OCI-LY7 (cell line): ENCODE results near the gene PEMT. TPM values are rescaled to one million over a fixed set of nuclear protein-coding genes. Genes with fewer than 3 reads are reported as not detected.

Experiments used
- BruUV-seq: library from RNA; stranded (reverse); fragments of 400-500 nt; replicated peaks from 2 replicates; lab custom pipeline; 2021; lab: Mats Ljungman, UMichigan
- CTCF ChIA-PET: fragments of 300-600 bp; sonication (Branson Sonifier 250); formaldehyde crosslinking; loops from one replicate; lab custom pipeline; 2022; ENCODE audit warnings: antibody characterized with exemption; ENCODE audit not compliant: unreplicated experiment; lab: Charles Lee
- POLR2A ChIA-PET: fragments of 300-600 bp; sonication (Branson Sonifier 250); formaldehyde crosslinking; loops from one replicate; lab custom pipeline; 2022; ENCODE audit warnings: antibody characterized with exemption; lab: Charles Lee
- DNase-seq: peaks from one replicate; pipeline ENCODE4 v3.0.0-alpha.2; 2015; ENCODE audit warnings: low spot score
- H2AFZ ChIP-seq: fragments of 200-600 bp; sonication (generic), shearing (Covaris generic); 2 replicates; pipeline ENCODE4 v1.6.1; 2014; ENCODE audit warnings: mild to moderate bottlenecking, antibody characterized with exemption, low read length, moderate library complexity
- H3K27ac ChIP-seq: fragments of 200-600 bp; sonication (generic); 2 replicates; pipeline ENCODE4 v1.5.1; 2014; ENCODE audit warnings: mixed run types, low read depth, mild to moderate bottlenecking, moderate library complexity, low read length, inconsistent platforms; ENCODE audit not compliant: poor library complexity, severe bottlenecking
- H3K36me3 ChIP-seq: fragments of 200-600 bp; sonication (generic); 2 replicates; pipeline ENCODE4 v1.6.1; 2014; ENCODE audit warnings: mild to moderate bottlenecking, antibody characterized with exemption, low read length, moderate library complexity, mixed read lengths; ENCODE audit not compliant: insufficient read depth
- H3K4me1 ChIP-seq: fragments of 200-600 bp; sonication (generic); 2 replicates; pipeline ENCODE4 v1.5.1; 2014; ENCODE audit warnings: mild to moderate bottlenecking, low read length; ENCODE audit not compliant: insufficient read depth, poor library complexity, severe bottlenecking
- H3K4me2 ChIP-seq: fragments of 200-600 bp; sonication (generic); 2 replicates; pipeline ENCODE4 v1.6.1; 2014; ENCODE audit warnings: mild to moderate bottlenecking, low read length
- H3K4me3 ChIP-seq: fragments of 200-600 bp; sonication (generic); 2 replicates; pipeline ENCODE4 v1.5.1; 2014; ENCODE audit warnings: mild to moderate bottlenecking, low read depth, low read length; ENCODE audit not compliant: poor library complexity, severe bottlenecking
- H3K79me2 ChIP-seq: fragments of 200-600 bp; sonication (generic); 2 replicates; pipeline ENCODE4 v1.6.1; 2016; ENCODE audit warnings: low read depth, mild to moderate bottlenecking, low read length, moderate library complexity, mixed read lengths; ENCODE audit not compliant: insufficient read depth
- H3K9me2 ChIP-seq: fragments of 200-600 bp; sonication (generic); 2 replicates; pipeline ENCODE4 v1.6.1; 2016; ENCODE audit warnings: mild to moderate bottlenecking, low read length, mixed read lengths; ENCODE audit not compliant: insufficient read depth
- H3K9me3 ChIP-seq: fragments of 200-600 bp; sonication (generic); 2 replicates; pipeline ENCODE4 v1.6.1; 2014; ENCODE audit warnings: mild to moderate bottlenecking, mixed run types, low read length, mixed read lengths
- H4K20me1 ChIP-seq: fragments of 200-600 bp; sonication (generic); 2 replicates; pipeline ENCODE4 v1.6.1; 2014; ENCODE audit warnings: mild to moderate bottlenecking, antibody characterized with exemption, low read length, moderate library complexity, mixed read lengths; ENCODE audit not compliant: insufficient read depth
- EZH2phosphoT487 ChIP-seq: fragments of 200-600 bp; sonication (generic); IDR thresholded peaks from 2 replicates; pipeline ENCODE4 v1.6.1; 2018; ENCODE audit warnings: low read depth, borderline replicate concordance, mild to moderate bottlenecking, mixed run types, antibody characterized with exemption, low read length, moderate library complexity, mixed read lengths
- intact Hi-C: fragments of 100-400 bp; cut with micrococcal nuclease; formaldehyde crosslinking; loops from one replicate; pipeline ENCODE4 v1.10.0; 2022; ENCODE audit not compliant: unreplicated experiment
- total RNA-seq, 2 experiments: library from RNA; depleted of rRNA in 1 of 2; stranded (reverse); fragments of >200 nt in 1 of 2; shearing (Covaris generic) in 1 of 2; gene quantifications; 2 replicates each; pipeline ENCODE4 v1.2.3, GENCODE V29; 2014 to 2022
- TF ChIP-seq, protein P1 (sequence below): fragments of 200-600 bp; sonication (generic); conservative IDR thresholded peaks from 2 replicates; pipeline ENCODE4 v1.5.1; 2014; ENCODE audit warnings: mild to moderate bottlenecking, antibody characterized with exemption, low read length, moderate library complexity, mixed read lengths

PEMT gene
- total RNA-seq, 2 experiments from 2014 or later: 27.3 to 53.5 TPM

GRCh38 chr17:17563530-17563929 lies 28.0 kb downstream of the PEMT start:
- Histone ChIP-seq H3K4me2 (no peak overlapping the region), H3K36me3 (no peaks in the 10 kb centered on the region), H3K9me2 (no peaks in the 10 kb centered on the region), H3K4me3 (no peak overlapping the region), H2AFZ (no peak overlapping the region), H3K79me2 (no peaks in the 10 kb centered on the region), H3K4me1 (no peaks in the 10 kb centered on the region), H3K9me3 (no peaks in the 10 kb centered on the region), H3K27ac (no peak overlapping the region), H4K20me1 (peaks cover 4% of the 10 kb centered on the region; the same call in 1 of the 2 replicates)
- POLR2A ChIA-PET: no interaction called here
- CTCF ChIA-PET: no interaction called here
- no peak for TF ChIP-seq EZH2phosphoT487
- TF ChIP-seq, protein P1, sequence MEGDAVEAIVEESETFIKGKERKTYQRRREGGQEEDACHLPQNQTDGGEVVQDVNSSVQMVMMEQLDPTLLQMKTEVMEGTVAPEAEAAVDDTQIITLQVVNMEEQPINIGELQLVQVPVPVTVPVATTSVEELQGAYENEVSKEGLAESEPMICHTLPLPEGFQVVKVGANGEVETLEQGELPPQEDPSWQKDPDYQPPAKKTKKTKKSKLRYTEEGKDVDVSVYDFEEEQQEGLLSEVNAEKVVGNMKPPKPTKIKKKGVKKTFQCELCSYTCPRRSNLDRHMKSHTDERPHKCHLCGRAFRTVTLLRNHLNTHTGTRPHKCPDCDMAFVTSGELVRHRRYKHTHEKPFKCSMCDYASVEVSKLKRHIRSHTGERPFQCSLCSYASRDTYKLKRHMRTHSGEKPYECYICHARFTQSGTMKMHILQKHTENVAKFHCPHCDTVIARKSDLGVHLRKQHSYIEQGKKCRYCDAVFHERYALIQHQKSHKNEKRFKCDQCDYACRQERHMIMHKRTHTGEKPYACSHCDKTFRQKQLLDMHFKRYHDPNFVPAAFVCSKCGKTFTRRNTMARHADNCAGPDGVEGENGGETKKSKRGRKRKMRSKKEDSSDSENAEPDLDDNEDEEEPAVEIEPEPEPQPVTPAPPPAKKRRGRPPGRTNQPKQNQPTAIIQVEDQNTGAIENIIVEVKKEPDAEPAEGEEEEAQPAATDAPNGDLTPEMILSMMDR: no peak
- intact Hi-C loops: no loop called here
- no TSS peak for BruUV-seq
- DNase-seq: no peak

- BruUV-seq: no TSS peak
- POLR2A ChIA-PET: no interaction called here
- intact Hi-C loops: no loop called here
- no peak overlapping the region for H3K4me3 ChIP-seq
- no peaks in the 10 kb centered on the region; the same call in 1 of the 2 replicates for H4K20me1 ChIP-seq
- no peak overlapping the region for H3K27ac ChIP-seq
- CTCF ChIA-PET: no interaction called here
- TF ChIP-seq EZH2phosphoT487: no peak
- TF ChIP-seq, protein P1: no peak
- no peaks in the 10 kb centered on the region for H3K4me1 ChIP-seq
- H3K9me3 ChIP-seq: no peaks in the 10 kb centered on the region
- no peaks in the 10 kb centered on the region for H3K36me3 ChIP-seq
- DNase-seq: no peak
- H3K4me2 ChIP-seq: no peak overlapping the region
- no peak overlapping the region for H2AFZ ChIP-seq
- H3K9me2 ChIP-seq: no peaks in the 10 kb centered on the region
- no peaks in the 10 kb centered on the region for H3K79me2 ChIP-seq
These were observed 29.4 kb downstream of the PEMT start for GRCh38 chr17:17562146-17562511.

- no peak for DNase-seq
- intact Hi-C loops: no loop called here
- POLR2A ChIA-PET: no interaction called here
- H3K4me2 ChIP-seq: no peak overlapping the region
- H3K36me3 ChIP-seq: no peaks in the 10 kb centered on the region
- no peak overlapping the region for H3K27ac ChIP-seq
- no peak overlapping the region for H2AFZ ChIP-seq
- H4K20me1 ChIP-seq: no peaks in the 10 kb centered on the region; the same call in 1 of the 2 replicates
- H3K4me1 ChIP-seq: no peaks in the 10 kb centered on the region
- H3K9me2 ChIP-seq: no peaks in the 10 kb centered on the region
- H3K79me2 ChIP-seq: no peaks in the 10 kb centered on the region
- no peak overlapping the region for H3K4me3 ChIP-seq
- TF ChIP-seq, protein P1: no peak
- no peak for TF ChIP-seq EZH2phosphoT487
- no TSS peak for BruUV-seq
- no peaks in the 10 kb centered on the region for H3K9me3 ChIP-seq
- CTCF ChIA-PET: no interaction called here
These were observed 29.9 kb downstream of the PEMT start for GRCh38 chr17:17561408-17562145.
